Measurements from ENCODE around the gene BPNT1.

DNA sequence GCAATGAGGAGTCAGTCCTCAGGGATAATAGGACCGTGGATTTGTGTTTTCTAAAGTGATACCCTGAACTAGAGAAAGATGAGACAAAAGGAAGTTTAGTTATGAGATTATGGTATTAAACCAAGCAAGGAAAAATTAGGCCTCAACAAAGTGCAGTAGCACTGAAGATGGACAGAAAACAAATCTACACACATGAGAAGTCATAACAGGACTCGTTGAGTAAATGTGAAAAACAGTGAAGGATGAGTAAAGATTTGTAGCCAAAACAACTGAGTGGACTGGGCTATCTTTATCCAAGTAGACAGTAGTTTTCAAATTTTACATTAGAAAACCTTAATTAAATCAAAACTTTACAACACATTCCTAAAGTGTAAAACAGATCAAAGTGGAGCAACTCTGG lies 58.3 kb downstream of the BPNT1 start:
- TF ChIP-seq EZH2phosphoT487 (IDR thresholded peaks at IDR 0.05; ENCODE audit: insufficient read depth, low read depth) (no peak), EZH2 (IDR thresholded peaks at IDR 0.05; ENCODE audit: insufficient read depth, poor library complexity, severe bottlenecking) (no peak)

All from GM23248 (cell line).